GM12801 (cell line): Measurements from ENCODE around the gene PDZRN3.

Source experiments
- CTCF ChIP-seq: IDR thresholded peaks from one replicate; pipeline ENCODE4 v1.5.1; 2011; ENCODE audit warnings: control low read depth; ENCODE audit not compliant: insufficient read length; ENCODE audit errors: extremely low read depth

PDZRN3 gene

DNA sequence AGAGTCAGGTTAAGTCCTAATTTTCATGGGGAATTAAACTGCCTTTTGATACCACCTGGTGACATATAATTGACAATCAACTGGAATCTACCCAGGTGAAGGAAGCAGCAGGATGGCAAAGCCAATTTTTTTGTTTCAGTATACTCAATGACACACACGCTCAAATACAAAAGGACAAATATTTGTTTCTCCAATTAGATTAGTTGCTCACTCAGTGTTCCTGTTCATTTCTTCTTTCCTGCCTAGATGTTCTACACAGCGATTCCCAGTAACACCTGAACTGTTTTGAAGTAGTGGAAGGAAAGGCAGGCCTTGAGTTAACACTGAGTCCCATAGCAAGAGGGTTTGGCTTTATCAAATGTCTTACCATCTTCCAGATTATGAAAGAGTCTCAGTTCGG lies 157.5 kb downstream of the PDZRN3 start:
- no peak for TF ChIP-seq CTCF

DNA sequence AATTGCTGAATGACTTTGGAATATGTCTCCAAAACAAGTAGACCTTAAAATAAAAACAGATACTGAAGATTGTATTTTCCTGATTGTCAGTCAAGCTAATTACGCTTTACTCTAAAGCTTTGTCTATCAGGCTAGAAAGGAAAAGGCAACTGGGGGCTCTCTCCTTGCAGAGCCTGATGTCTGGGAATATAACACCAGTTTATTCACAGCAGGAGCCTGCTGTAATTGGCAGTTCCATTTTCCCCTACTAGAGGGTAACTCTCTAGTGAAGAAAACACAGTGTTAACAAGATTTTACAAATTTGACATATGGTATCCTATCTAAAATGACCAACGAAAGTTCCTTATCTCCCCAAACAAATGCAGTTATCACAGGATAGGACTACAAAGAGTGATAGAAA lies 158.8 kb downstream of the PDZRN3 start:
- TF ChIP-seq CTCF: no peak

DNA sequence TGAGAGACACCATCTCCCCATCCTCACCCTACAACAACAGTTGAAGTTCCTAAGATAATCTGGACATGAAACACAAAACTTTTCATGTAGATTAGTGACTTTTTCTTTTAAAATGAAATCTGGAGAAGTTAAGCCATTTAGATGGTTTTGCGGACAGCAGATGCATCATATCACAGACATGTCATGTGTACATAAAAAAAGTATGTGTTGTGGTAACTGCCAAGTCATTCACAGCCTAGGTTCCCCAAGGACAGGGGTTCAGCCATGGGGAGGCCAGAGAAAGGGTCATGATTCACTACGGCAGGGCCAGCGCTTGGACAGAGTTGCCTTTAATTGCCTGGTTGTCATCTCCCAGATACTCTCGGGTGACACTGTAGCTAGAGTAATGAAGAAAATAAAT lies 163.2 kb downstream of the PDZRN3 start:
- TF ChIP-seq CTCF: no peak

- TF ChIP-seq CTCF: no peak
These were observed 165.0 kb downstream of the PDZRN3 start for GRCh38 chr3:73459711-73460110.

- TF ChIP-seq CTCF: no peak
These were observed 171.1 kb downstream of the PDZRN3 start for GRCh38 chr3:73453666-73454065.

DNA sequence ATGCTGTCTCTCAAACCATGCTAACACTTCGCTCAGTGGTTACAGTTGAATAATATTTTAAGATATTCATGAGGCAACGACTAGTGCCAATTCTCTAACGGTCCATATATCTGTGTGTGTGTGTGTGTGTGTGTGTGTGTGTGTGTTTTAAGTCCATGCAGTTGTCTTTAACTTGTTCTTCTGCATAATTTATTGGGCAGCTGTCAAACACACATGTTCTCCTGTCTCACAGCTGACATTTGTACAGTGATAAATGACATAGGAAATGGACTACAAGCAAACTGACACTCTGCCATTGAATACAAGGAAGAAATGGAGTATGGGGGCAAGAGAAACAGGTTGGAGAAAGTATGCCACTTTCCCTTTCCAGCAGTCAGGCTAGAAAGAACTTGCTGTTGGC lies 172.0 kb downstream of the PDZRN3 start:
- no peak for TF ChIP-seq CTCF

- TF ChIP-seq CTCF: no peak
These were observed 173.3 kb downstream of the PDZRN3 start for GRCh38 chr3:73451301-73451944.
